HFFc6 (cell line): Measurements from ENCODE around the gene UNC5C. TPM values are rescaled to one million over a fixed set of nuclear protein-coding genes. Genes with fewer than 3 reads are reported as not detected.

Experiments used
- DNase-seq: peaks from one replicate; pipeline ENCODE4 v3.0.0-alpha.2; 2018
- H3K27ac Mint-ChIP-seq: 2 replicates; pipeline ENCODE4 v1.8.0; 2020; ENCODE audit warnings: mild to moderate bottlenecking, mixed read lengths
- H3K27me3 Mint-ChIP-seq: 2 replicates; pipeline ENCODE4 v1.8.0; 2021; ENCODE audit warnings: mild to moderate bottlenecking, moderate library complexity, mixed read lengths; ENCODE audit not compliant: insufficient read depth
- H3K36me3 Mint-ChIP-seq: 2 replicates; pipeline ENCODE4 v1.8.0; 2021; ENCODE audit warnings: low read depth, mixed read lengths
- H3K4me1 Mint-ChIP-seq: 2 replicates; pipeline ENCODE4 v1.8.0; 2020; ENCODE audit warnings: low read depth, mixed read lengths
- H3K4me3 Mint-ChIP-seq: 2 replicates; pipeline ENCODE4 v1.8.0; 2020; ENCODE audit warnings: mild to moderate bottlenecking, moderate library complexity, mixed read lengths
- H3K9me3 Mint-ChIP-seq: 2 replicates; pipeline ENCODE4 v1.8.0; 2020; ENCODE audit warnings: mild to moderate bottlenecking, mixed read lengths
- CTCF ChIP-seq: fragments of 200-600 bp; sonication (generic); IDR thresholded peaks from 2 replicates; pipeline ENCODE4 v1.5.0; 2021; ENCODE audit warnings: antibody characterized with exemption, mild to moderate bottlenecking
- total RNA-seq, 6 experiments: library from RNA; stranded (reverse); fragmentation: NEBNext Ultra II Directional; extraction: Animal tissue kit (Norgen Biotek cat#: 25700); gene quantifications; 2 replicates in 1 of 6; 3 replicates in 5 of 6; pipeline ENCODE4 v1.2.3, GENCODE V29; 2021

Gene UNC5C
- total RNA-seq, 6 experiments from 2014 or later: not detected

- Mint-ChIP-seq H3K36me3 (no peaks in the 10 kb centered on the region), H3K9me3 (peaks cover 11% of the 10 kb centered on the region; the same call in 1 of the 2 replicates), H3K4me3 (no peak overlapping the region), H3K27me3 (peaks cover 1% of the 10 kb centered on the region; the same call in 1 of the 2 replicates), H3K27ac (no peak overlapping the region), H3K4me1 (no peaks in the 10 kb centered on the region)
- no peak for TF ChIP-seq CTCF
- no peak for DNase-seq
Measured at GRCh38 chr4:95544113-95545103, 4.4 kb downstream of the UNC5C start.

- H3K9me3 Mint-ChIP-seq: peaks cover 5% of the 10 kb centered on the region; the same call in 1 of the 2 replicates
- TF ChIP-seq CTCF: no peak
- no peak overlapping the region for H3K4me3 Mint-ChIP-seq
- no peaks in the 10 kb centered on the region for H3K36me3 Mint-ChIP-seq
- no peak for DNase-seq
- H3K27me3 Mint-ChIP-seq: no peaks in the 10 kb centered on the region
- no peaks in the 10 kb centered on the region for H3K4me1 Mint-ChIP-seq
- H3K27ac Mint-ChIP-seq: no peak overlapping the region
Measured at GRCh38 chr4:95541889-95542607, 6.7 kb downstream of the UNC5C start.

GRCh38 chr4:95541094-95541493, 7.7 kb downstream of the UNC5C start:
- no peaks in the 10 kb centered on the region for H3K36me3 Mint-ChIP-seq
- no peaks in the 10 kb centered on the region for H3K27me3 Mint-ChIP-seq

GRCh38 chr4:95540227-95540626, 8.5 kb downstream of the UNC5C start:
- no peaks in the 10 kb centered on the region for H3K4me1 Mint-ChIP-seq
- no peak for TF ChIP-seq CTCF

More at GRCh38 chr4:95541094-95541493, 7.7 kb downstream of the UNC5C start:
- Mint-ChIP-seq H3K4me3 (no peak overlapping the region), H3K9me3 (peaks cover 5% of the 10 kb centered on the region; the same call in 1 of the 2 replicates), H3K27ac (no peak overlapping the region), H3K4me1 (no peaks in the 10 kb centered on the region)
- no peak for DNase-seq
- no peak for TF ChIP-seq CTCF

GRCh38 chr4:95539106-95539505, 9.7 kb downstream of the UNC5C start:
- no peak for TF ChIP-seq CTCF
- no peak overlapping the region for H3K27ac Mint-ChIP-seq
- no peaks in the 10 kb centered on the region for H3K4me1 Mint-ChIP-seq
- H3K27me3 Mint-ChIP-seq: no peaks in the 10 kb centered on the region
- H3K4me3 Mint-ChIP-seq: no peak overlapping the region
- DNase-seq: no peak
- peaks cover 5% of the 10 kb centered on the region; the same call in 1 of the 2 replicates for H3K9me3 Mint-ChIP-seq
- no peaks in the 10 kb centered on the region for H3K36me3 Mint-ChIP-seq

More at GRCh38 chr4:95540227-95540626, 8.5 kb downstream of the UNC5C start:
- H3K36me3 Mint-ChIP-seq: no peaks in the 10 kb centered on the region
- H3K9me3 Mint-ChIP-seq: peaks cover 5% of the 10 kb centered on the region; the same call in 1 of the 2 replicates
- DNase-seq: no peak
- no peak overlapping the region for H3K4me3 Mint-ChIP-seq
- no peak overlapping the region for H3K27ac Mint-ChIP-seq
- no peaks in the 10 kb centered on the region for H3K27me3 Mint-ChIP-seq
